Measurements from ENCODE around the gene PTPRN2.

GRCh38 chr7:158137516-158138328 lies 449.9 kb downstream of the PTPRN2 start:
- no peak for TF ChIP-seq TAF1 (IDR thresholded peaks at IDR 0.05; ENCODE audit: control insufficient read depth, extremely low read depth, insufficient read depth, low read length, severe bottlenecking)
- no peak for TF ChIP-seq GATAD2B (IDR thresholded peaks at IDR 0.05; ENCODE audit: borderline replicate concordance)
- TF ChIP-seq ELK1 (CRISPR knock-in tag; IDR thresholded peaks at IDR 0.05) = no peak
- no peak for TF ChIP-seq REST (IDR thresholded peaks at IDR 0.05; ENCODE audit: borderline replicate concordance)
- no peak for TF ChIP-seq REST (CRISPR knock-in tag; IDR thresholded peaks at IDR 0.05; ENCODE audit: low read depth)
- no peak for TF ChIP-seq ZNF436 (CRISPR knock-in tag; IDR thresholded peaks at IDR 0.05)
- TF ChIP-seq TFE3 (CRISPR knock-in tag; IDR thresholded peaks at IDR 0.05) = no peak
- TF ChIP-seq FOXJ3 (CRISPR knock-in tag; IDR thresholded peaks at IDR 0.05) = no peak
